Brain microvascular endothelial cell (primary cell): ENCODE results near the gene DNAL1.

Experiments
- DNase-seq: peaks from one replicate; pipeline ENCODE4 v3.0.0-alpha.2; 2020
- H3K27ac ChIP-seq: fragments of 250-450 bp; sonication (Bioruptor Pico); 2 replicates; pipeline ENCODE4 v1.5.1; 2020; ENCODE audit warnings: mild to moderate bottlenecking, moderate library complexity
- H3K27me3 ChIP-seq: fragments of 250-450 bp; sonication (Bioruptor Pico); replicated peaks from 2 replicates; pipeline ENCODE4 v1.5.1; 2020; ENCODE audit warnings: mild to moderate bottlenecking
- H3K36me3 ChIP-seq: fragments of 250-450 bp; sonication (Bioruptor Pico); replicated peaks from 2 replicates; pipeline ENCODE4 v1.5.1; 2020; ENCODE audit warnings: mild to moderate bottlenecking
- H3K4me3 ChIP-seq: 2 replicates; pipeline ENCODE4 v1.5.1; 2011; ENCODE audit warnings: low read depth, mild to moderate bottlenecking, control low read depth, low read length, moderate library complexity
- in situ Hi-C: cut with HindIII; loops from 2 replicates; pipeline ENCODE4 v1.10.0; 2017; ENCODE audit warnings: low sequenced_read_pairs, low pct_ligation_motif_present
- TF ChIP-seq, protein P1 (sequence below): IDR thresholded peaks from 2 replicates; pipeline ENCODE4 v1.5.1; 2011; ENCODE audit warnings: low read depth, mild to moderate bottlenecking, moderate library complexity, low read length, control low read depth, inconsistent platforms; ENCODE audit errors: missing control alignments

DNAL1 gene

GRCh38 chr14:73712071-73712506, 67.3 kb downstream of the DNAL1 start:
- Histone ChIP-seq H3K4me3 (peak overlapping the region; percentile 80), H3K36me3 (peaks cover 8% of the 10 kb centered on the region), H3K27ac (no peak overlapping the region), H3K27me3 (no peaks in the 10 kb centered on the region)
- TF ChIP-seq, protein P1, sequence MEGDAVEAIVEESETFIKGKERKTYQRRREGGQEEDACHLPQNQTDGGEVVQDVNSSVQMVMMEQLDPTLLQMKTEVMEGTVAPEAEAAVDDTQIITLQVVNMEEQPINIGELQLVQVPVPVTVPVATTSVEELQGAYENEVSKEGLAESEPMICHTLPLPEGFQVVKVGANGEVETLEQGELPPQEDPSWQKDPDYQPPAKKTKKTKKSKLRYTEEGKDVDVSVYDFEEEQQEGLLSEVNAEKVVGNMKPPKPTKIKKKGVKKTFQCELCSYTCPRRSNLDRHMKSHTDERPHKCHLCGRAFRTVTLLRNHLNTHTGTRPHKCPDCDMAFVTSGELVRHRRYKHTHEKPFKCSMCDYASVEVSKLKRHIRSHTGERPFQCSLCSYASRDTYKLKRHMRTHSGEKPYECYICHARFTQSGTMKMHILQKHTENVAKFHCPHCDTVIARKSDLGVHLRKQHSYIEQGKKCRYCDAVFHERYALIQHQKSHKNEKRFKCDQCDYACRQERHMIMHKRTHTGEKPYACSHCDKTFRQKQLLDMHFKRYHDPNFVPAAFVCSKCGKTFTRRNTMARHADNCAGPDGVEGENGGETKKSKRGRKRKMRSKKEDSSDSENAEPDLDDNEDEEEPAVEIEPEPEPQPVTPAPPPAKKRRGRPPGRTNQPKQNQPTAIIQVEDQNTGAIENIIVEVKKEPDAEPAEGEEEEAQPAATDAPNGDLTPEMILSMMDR: no peak
- in situ Hi-C loops: no loop called here
- DNase-seq: no peak

DNA sequence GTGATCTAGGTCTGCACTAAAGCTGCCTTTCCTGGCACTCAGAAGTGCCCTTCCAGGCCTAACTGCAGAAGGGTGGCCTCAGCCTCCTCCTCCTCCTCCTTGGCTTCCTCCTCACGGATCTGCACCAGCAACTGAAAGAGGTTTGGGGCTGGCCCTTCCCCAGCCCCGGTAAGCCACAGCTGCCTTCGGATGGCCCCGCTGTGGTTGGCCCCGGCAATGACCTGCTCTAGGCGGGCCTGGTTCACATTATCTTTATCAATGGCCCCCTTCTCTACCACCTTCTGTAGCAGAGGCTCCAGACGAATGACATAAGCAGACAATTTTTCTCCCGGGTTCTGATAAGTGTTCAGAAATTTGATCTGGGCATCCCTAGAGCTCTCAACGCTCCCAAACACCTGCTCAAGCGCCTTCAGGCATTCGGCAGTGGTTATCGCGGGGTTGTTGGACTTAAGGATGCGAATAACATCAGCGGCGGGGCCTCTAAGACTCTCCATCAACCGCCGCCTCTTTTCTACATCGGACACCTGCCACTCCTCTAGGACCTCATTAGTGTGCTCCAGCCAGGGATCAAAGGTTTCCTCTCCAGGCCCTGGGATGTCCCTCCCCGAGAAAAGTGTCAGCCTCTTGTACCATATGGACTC, 67.9 kb downstream of the DNAL1 start:
- in situ Hi-C loops: no loop called here
- H3K27me3 ChIP-seq: no peaks in the 10 kb centered on the region
- TF ChIP-seq, protein P1: no peak
- DNase-seq: no peak
- no peak overlapping the region for H3K27ac ChIP-seq
- H3K4me3 ChIP-seq: peak overlapping the region; percentile 80
- peaks cover 14% of the 10 kb centered on the region for H3K36me3 ChIP-seq

DNA sequence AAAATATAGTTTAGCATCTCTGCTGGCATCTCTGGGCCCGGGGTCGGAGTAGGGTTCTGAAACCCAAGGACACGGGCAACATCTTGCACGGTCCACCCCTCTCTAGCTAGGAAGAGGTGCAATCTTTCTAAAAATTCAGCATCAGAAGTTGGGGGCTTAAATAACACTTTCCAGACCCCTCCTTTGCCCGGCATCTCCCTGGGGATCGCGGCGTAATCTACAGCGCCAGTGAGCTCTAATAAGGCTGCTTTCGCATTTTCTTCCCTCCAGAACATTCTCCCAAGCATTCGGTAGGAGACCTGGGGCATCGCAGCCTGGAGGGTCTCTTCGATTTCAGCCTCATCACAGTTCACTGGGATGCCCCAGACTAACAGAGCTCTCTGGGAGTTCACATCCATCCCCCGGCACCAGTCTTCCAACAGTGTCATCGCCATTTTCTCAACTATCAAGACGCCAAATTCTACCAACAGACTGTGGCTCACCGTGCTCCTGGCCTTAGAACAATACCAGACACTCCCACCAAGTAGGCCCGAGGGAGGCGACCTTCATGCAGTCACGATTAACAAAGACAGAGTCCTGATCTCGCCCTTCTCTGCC, 68.5 kb downstream of the DNAL1 start:
- Histone ChIP-seq H3K36me3 (peaks cover 20% of the 10 kb centered on the region), H3K4me3 (peak overlapping the region; percentile 80), H3K27me3 (no peaks in the 10 kb centered on the region), H3K27ac (peak overlapping the region; percentile 88)
- in situ Hi-C loops: no loop called here
- TF ChIP-seq, protein P1: no peak
- DNase-seq: no peak

DNA sequence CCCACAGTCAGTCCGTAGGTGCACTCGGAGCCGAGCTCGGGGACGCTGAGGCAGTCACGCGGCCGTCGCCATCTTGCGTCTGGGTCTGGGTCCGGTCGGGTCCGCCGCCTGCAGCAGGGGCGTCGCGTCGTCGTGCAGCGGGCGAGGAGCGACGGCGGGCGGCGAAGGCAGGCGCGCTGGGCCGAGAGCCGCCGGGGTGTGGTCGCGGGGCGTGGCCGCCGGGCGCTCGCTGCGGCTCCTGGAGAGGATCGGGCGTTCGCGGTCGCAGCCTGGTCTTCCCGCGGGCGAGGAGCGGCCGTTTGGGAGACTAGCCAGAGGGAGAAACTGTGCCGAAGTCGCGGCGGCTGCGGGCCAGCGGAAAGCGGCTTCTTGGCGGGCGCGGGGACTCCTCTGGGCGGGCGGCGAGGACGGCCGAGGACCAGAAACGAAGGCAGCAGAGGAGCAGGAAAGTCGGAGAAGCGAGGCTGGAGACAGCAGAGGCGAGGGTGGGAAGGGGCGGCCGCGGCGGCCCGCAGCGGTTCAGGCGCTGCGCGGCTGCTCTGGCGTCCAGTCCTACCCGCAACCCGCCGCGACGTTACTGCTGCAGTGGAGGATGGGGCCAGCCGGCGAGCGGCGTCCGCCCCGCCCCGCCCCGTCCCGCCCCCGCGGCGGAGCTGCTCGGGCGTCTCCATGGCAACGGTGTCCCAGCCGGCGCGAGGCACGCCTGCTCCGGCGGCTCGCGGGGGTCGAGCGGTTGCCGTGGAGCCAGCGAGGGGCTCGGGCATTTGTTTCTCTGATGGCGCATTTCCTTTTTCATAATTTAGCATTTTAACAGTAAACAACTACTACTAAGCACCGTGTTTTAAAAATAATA, 69.2 kb downstream of the DNAL1 start, which contains the start of gene PNMA1:
Gene PNMA1, minus strand, starts transcription at position 582 of the 853 bp plus-strand sequence. CDS start 745 bp downstream, outside the sequence.
- Histone ChIP-seq H3K36me3 (peaks cover 26% of the 10 kb centered on the region), H3K4me3 (peak within 1 kb of the TSS; percentile 80), H3K27me3 (no peaks in the 10 kb centered on the region), H3K27ac (peak within 1 kb of the TSS; percentile 88)
- TF ChIP-seq, protein P1: no peak
- peak; percentile 74 for DNase-seq
- in situ Hi-C loops: no loop called here

GRCh38 chr14:73714656-73715081, 69.9 kb downstream of the DNAL1 start:
- H3K27me3 ChIP-seq: no peaks in the 10 kb centered on the region
- TF ChIP-seq, protein P1: no peak
- in situ Hi-C loops: no loop called here
- H3K4me3 ChIP-seq: peak overlapping the region; percentile 80
- H3K27ac ChIP-seq: peak overlapping the region; percentile 88
- DNase-seq: no peak
- H3K36me3 ChIP-seq: peaks cover 30% of the 10 kb centered on the region
